GM12872 (cell line): ENCODE results near the gene NPVF.

Experiments
- TF ChIP-seq, protein P1 (sequence below): IDR thresholded peaks from 3 replicates; pipeline ENCODE4 v1.5.1; 2011; ENCODE audit warnings: low read depth, mild to moderate bottlenecking, low read length, moderate library complexity; ENCODE audit not compliant: insufficient read depth

Gene NPVF

GRCh38 chr7:25234336-25234735 is 6.0 kb upstream of the NPVF start:
- TF ChIP-seq, protein P1, sequence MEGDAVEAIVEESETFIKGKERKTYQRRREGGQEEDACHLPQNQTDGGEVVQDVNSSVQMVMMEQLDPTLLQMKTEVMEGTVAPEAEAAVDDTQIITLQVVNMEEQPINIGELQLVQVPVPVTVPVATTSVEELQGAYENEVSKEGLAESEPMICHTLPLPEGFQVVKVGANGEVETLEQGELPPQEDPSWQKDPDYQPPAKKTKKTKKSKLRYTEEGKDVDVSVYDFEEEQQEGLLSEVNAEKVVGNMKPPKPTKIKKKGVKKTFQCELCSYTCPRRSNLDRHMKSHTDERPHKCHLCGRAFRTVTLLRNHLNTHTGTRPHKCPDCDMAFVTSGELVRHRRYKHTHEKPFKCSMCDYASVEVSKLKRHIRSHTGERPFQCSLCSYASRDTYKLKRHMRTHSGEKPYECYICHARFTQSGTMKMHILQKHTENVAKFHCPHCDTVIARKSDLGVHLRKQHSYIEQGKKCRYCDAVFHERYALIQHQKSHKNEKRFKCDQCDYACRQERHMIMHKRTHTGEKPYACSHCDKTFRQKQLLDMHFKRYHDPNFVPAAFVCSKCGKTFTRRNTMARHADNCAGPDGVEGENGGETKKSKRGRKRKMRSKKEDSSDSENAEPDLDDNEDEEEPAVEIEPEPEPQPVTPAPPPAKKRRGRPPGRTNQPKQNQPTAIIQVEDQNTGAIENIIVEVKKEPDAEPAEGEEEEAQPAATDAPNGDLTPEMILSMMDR = no peak

GRCh38 chr7:25223206-25223605 is 5.1 kb downstream of the NPVF start:
- TF ChIP-seq, protein P1 = no peak

- TF ChIP-seq, protein P1 = no peak
These were observed 5.6 kb downstream of the NPVF start for GRCh38 chr7:25222666-25223065.

GRCh38 chr7:25221009-25221408 is 7.3 kb downstream of the NPVF start:
- TF ChIP-seq, protein P1 = no peak

GRCh38 chr7:25218191-25218590 is 10.1 kb downstream of the NPVF start:
- TF ChIP-seq, protein P1 = no peak

DNA sequence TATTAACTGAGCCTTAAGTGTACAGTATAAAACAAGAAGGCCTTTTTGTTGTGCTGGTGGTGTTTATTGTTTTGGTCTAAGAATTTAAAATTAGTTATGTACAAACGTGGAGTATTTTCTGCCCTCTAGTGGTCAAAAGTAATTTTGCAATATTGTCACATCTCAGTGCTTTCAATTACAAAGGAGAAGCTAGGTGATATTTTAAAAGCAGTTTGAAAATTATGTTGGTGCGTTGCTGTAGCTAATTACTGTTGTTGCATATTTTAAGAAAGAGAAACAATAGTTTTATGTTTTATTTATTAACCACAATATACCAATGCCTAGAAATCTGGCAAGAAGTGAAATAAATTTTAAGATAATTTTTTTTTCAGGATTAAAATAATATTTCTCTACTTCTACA is 11.4 kb downstream of the NPVF start:
- TF ChIP-seq, protein P1 = peak; percentile 67

DNA sequence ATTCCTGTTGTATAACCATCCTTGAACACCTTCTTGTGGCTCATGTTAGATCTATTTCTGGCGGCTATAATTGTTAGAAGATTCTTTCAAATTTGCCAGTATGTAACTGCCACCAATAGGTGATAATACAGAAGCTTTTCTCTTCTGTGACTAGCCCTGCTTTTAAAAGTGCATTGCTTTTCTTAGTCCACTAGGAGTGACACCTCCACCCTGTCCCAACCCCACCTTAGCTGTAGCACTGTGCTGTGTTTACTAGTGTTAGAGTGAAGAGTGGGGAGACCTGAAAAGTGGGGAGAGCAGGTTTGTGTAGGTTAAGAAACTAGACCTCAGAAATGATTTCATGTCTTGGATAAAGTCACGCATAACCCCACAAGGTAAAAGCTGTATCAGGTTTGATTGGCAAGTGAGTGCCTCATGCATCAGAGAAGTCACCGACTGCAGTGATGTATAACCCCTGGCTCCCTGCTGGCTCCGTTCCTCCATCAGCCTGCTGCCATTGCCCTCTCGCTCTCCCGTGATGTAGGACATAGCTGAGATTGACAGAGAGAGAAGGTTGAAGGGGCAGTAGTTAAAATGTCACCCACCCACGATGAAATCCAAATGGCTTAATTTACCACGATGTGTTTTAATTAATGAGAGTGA is 12.5 kb downstream of the NPVF start:
- TF ChIP-seq, protein P1 = no peak; the same call in 2 of the 3 replicates
